GM10248 (cell line): ENCODE measurements around the gene C8G.

ENCODE experiments used
- CTCF ChIA-PET: fragments of 300-600 bp; sonication (Branson Sonifier 250); formaldehyde crosslinking; extraction: SDS; loops from one replicate; lab custom pipeline; 2021; ENCODE audit warnings: antibody characterized with exemption; lab: Yijun Ruan, JAX
- POLR2A ChIA-PET: fragments of 350-650 bp; sonication (Branson Sonifier 250); formaldehyde crosslinking; extraction: SDS; loops from one replicate; lab custom pipeline; 2020; ENCODE audit warnings: antibody characterized with exemption; lab: Yijun Ruan, JAX
- DNase-seq: peaks from one replicate; pipeline ENCODE4 v3.0.0; 2012; ENCODE audit errors: extremely low spot score
- TF ChIP-seq, protein P1 (sequence below): IDR thresholded peaks from 2 replicates; pipeline ENCODE4 v1.5.1; 2012; ENCODE audit warnings: mild to moderate bottlenecking, low read depth; ENCODE audit errors: extremely low read depth, missing control alignments, control extremely low read depth

Gene C8G

DNA sequence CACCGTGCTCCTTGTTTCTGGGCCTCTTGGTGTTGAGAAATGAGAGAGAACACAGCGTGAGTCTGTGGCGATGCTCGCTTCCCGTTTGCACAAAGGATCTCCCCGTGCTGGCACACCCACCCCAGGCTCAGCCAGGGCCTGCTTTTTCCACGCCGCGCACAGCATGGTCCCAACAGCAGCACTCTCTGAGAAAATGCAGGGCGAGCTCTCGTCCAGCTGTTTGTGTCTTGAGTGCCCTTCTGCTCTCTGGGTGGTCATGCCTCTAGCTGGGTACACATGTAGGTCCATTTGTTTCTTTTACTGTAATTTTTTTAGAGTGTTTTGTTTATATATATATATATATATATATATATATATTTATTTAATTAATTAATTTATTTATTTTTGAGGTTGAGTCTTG is 27.1 kb upstream of the C8G start:
- CTCF ChIA-PET: interaction anchor here (1.1 kb wide), 1 partner anchor 9 kb away, joined by 4 read pairs; no protein-coding TSS in a partner anchor
- no peak for DNase-seq
- POLR2A ChIA-PET: no interaction called here
- TF ChIP-seq, protein P1, sequence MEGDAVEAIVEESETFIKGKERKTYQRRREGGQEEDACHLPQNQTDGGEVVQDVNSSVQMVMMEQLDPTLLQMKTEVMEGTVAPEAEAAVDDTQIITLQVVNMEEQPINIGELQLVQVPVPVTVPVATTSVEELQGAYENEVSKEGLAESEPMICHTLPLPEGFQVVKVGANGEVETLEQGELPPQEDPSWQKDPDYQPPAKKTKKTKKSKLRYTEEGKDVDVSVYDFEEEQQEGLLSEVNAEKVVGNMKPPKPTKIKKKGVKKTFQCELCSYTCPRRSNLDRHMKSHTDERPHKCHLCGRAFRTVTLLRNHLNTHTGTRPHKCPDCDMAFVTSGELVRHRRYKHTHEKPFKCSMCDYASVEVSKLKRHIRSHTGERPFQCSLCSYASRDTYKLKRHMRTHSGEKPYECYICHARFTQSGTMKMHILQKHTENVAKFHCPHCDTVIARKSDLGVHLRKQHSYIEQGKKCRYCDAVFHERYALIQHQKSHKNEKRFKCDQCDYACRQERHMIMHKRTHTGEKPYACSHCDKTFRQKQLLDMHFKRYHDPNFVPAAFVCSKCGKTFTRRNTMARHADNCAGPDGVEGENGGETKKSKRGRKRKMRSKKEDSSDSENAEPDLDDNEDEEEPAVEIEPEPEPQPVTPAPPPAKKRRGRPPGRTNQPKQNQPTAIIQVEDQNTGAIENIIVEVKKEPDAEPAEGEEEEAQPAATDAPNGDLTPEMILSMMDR: no peak

DNA sequence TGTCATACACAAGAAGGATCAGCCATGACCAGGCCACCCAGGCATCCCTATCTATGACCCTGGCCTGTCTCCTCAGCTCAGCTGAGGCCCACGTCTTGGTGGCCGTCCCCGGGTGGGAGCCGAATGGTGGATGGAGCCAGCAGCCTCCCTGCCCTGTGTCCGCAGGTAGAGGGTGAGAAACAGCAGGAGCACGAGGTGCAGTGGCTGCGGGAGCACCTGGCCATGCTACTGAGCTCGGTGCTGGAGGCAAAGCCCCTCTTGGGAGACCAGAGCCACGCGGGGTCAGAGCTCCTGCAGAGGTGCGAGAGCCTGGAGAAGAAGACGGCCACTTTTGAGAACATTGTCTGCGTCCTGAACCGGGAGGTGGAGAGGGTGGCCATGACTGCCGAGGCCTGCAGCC is 25.0 kb upstream of the C8G start:
- ChIA-PET POLR2A (no interaction called here), CTCF (interaction anchor here (1.0 to 1.5 kb wide), 6 partner anchors 9 to 519 kb away, joined by 3 to 5 read pairs (median 3); no protein-coding TSS in a partner anchor)
- DNase-seq: no peak
- TF ChIP-seq, protein P1: no peak

DNA sequence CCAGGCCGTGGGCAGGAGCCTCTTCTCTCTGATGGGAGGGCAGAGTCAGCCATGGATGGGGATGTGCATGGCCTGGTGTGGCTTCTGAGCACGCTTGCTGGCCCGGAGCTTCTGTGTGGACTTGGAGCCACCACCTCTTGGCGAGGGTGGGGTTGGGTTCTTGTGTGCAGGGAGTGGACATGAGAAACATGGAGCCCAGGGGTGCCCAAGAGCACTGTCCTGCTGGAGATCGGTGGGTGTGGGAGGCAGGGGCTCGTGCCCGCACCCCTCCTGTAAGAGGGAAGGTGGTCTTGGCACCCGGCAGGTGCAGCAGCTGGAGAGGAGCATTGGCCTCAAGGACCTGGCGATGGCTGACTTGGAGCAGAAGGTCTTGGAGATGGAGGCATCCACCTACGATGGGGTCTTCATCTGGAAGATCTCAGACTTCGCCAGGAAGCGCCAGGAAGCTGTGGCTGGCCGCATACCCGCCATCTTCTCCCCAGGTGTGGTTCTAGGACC is 24.3 kb upstream of the C8G start:
- TF ChIP-seq, protein P1: no peak
- DNase-seq: no peak
- ChIA-PET POLR2A (no interaction called here), CTCF (interaction anchor here (1.0 to 1.2 kb wide), 4 partner anchors 8 to 114 kb away, joined by 3 read pairs; partner anchors contain the start of gene FBXW5)

DNA sequence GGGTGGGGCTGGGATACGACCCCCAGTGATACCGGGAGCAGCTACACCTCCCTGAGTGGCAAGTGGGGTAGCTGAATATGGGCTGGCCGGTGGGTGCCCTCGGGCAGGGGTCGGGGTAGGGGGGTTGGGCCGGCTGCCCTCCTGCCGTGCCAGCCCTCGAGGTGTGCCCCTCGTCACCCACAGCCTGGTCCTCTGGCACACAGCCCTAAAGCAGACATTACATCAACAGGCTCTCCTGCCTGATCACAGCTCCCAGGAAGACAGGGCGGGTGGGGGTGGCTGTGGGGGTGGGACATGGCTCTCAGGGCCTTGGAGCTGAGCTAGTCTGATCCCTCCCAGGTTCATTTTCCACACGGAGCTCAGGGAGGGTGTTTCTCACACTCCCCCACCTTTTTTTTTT is 23.7 kb upstream of the C8G start:
- CTCF ChIA-PET: interaction anchor here (1.2 kb wide), 1 partner anchor 23 kb away, joined by 3 read pairs; the partner anchor contains the start of gene FBXW5
- no peak for DNase-seq
- TF ChIP-seq, protein P1: no peak
- POLR2A ChIA-PET: no interaction called here

DNA sequence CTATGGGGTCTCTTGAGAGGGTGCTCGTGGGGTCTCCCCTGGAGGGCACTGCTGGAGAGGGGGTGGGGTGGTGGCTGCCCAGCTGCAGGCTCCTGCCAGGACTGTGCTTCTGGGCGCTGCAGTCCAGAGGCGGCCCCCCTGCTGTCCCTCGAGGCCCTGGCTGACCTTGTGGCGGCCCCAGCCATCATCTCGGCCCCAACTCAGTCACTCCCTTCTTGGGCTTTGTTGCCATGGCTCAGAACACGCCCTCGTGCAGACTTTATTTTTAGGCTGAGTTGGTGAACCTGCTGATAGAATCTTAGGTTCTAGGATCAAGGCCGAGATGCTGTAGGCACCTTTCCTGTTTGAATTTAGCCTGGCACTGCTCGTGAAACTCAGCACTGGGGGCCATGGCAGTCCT is 23.3 kb upstream of the C8G start:
- TF ChIP-seq, protein P1: no peak
- POLR2A ChIA-PET: no interaction called here
- no peak for DNase-seq
- CTCF ChIA-PET: interaction anchor here (1.2 kb wide), 1 partner anchor 23 kb away, joined by 3 read pairs; the partner anchor contains the start of gene FBXW5

DNA sequence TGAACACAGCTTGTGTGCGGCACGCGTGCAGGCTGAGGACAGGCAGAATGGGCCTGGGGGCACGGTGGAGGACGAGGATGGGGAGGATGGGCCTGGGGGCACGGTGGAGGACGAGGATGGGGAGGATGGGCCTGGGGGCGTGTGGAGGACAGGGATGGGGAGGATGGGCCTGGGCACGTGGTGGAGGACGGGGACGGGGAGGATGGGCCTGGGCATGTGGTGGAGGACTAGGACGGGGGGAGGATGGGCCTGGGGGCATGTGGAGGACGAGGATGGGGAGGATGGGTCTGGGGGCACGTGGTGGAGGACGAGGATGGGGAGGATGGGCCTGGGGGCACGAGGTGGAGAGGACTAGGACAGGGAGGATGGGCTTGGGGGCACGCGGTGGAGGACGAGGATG is 22.5 kb upstream of the C8G start:
- ChIA-PET POLR2A (no interaction called here), CTCF (no interaction called here)
- DNase-seq: no peak
- TF ChIP-seq, protein P1: no peak
